Coronary artery (tissue), 2 donors: ENCODE measurements around the gene CHST5.
A peak's percentile ranks its signal among the peaks of the same experiment; 100 is the strongest.

Experiments
- DNase-seq: peaks from one replicate; pipeline ENCODE4 v3.0.0-alpha.2; 2017; ENCODE audit warnings: low spot score
- H3K27ac ChIP-seq, 2 donors: fragments of 200-600 bp; sonication (generic); one replicate each; pipeline ENCODE4 v1.5.1; 2016 to 2019
- H3K4me3 ChIP-seq: fragments of 200-600 bp; sonication (generic); 2 replicates; pipeline ENCODE4 v1.5.1; 2016; ENCODE audit warnings: mild to moderate bottlenecking, moderate library complexity
- TF ChIP-seq, protein P1 (sequence below): fragments of 200-600 bp; sonication (generic); IDR thresholded peaks from one replicate; pipeline ENCODE4 v1.5.1; 2019; ENCODE audit warnings: antibody characterized with exemption

The CHST5 gene

GRCh38 chr16:75565640-75566039 is 29.7 kb upstream of the CHST5 start:
- TF ChIP-seq, protein P1, sequence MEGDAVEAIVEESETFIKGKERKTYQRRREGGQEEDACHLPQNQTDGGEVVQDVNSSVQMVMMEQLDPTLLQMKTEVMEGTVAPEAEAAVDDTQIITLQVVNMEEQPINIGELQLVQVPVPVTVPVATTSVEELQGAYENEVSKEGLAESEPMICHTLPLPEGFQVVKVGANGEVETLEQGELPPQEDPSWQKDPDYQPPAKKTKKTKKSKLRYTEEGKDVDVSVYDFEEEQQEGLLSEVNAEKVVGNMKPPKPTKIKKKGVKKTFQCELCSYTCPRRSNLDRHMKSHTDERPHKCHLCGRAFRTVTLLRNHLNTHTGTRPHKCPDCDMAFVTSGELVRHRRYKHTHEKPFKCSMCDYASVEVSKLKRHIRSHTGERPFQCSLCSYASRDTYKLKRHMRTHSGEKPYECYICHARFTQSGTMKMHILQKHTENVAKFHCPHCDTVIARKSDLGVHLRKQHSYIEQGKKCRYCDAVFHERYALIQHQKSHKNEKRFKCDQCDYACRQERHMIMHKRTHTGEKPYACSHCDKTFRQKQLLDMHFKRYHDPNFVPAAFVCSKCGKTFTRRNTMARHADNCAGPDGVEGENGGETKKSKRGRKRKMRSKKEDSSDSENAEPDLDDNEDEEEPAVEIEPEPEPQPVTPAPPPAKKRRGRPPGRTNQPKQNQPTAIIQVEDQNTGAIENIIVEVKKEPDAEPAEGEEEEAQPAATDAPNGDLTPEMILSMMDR = no peak

GRCh38 chr16:75559564-75560372 is 23.9 kb upstream of the CHST5 start:
- no peak overlapping the region for H3K27ac ChIP-seq
- DNase-seq = no peak
- H3K4me3 ChIP-seq = no peak overlapping the region
- TF ChIP-seq, protein P1 = no peak

More at GRCh38 chr16:75565640-75566039, 29.7 kb upstream of the CHST5 start:
- no peak for DNase-seq
- Histone ChIP-seq H3K4me3 (peak overlapping the region; percentile 91), H3K27ac (peak overlapping the region; percentile 75 to 80)

DNA sequence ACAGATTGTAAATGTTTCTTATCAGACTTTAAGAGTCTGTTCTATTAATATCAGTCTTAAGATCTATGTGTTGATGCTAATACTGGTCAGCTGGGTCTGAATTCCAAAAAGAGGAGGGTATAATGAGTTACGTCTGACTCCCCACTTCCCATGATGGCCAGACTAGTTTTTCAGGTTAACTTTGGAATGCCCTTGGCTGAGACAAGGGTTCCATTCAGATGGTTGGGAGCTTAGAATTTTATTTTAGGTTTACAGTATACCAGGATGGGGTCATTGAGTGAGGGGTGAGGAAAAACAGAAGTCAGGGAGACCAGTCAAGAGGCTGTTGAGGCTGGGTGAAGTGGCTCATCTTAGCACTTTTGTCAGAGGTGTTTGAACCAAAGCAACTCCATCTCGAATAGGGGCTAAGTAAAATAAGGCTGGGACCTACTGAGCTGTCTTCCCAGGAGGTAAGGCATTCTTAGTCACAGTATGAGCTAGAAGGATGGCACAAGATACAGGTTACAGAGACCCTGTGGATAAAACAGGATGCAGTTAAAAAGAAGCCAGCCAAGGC is 23.0 kb upstream of the CHST5 start:
- DNase-seq = no peak
- no peak overlapping the region for H3K27ac ChIP-seq
- TF ChIP-seq, protein P1 = no peak
- no peak overlapping the region for H3K4me3 ChIP-seq

- H3K27ac ChIP-seq = peak overlapping the region; percentile 65 to 84
- TF ChIP-seq, protein P1 = no peak
- peak overlapping the region; percentile 85 for H3K4me3 ChIP-seq
- no peak for DNase-seq
Measured at GRCh38 chr16:75556431-75556950, 20.6 kb upstream of the CHST5 start.

DNA sequence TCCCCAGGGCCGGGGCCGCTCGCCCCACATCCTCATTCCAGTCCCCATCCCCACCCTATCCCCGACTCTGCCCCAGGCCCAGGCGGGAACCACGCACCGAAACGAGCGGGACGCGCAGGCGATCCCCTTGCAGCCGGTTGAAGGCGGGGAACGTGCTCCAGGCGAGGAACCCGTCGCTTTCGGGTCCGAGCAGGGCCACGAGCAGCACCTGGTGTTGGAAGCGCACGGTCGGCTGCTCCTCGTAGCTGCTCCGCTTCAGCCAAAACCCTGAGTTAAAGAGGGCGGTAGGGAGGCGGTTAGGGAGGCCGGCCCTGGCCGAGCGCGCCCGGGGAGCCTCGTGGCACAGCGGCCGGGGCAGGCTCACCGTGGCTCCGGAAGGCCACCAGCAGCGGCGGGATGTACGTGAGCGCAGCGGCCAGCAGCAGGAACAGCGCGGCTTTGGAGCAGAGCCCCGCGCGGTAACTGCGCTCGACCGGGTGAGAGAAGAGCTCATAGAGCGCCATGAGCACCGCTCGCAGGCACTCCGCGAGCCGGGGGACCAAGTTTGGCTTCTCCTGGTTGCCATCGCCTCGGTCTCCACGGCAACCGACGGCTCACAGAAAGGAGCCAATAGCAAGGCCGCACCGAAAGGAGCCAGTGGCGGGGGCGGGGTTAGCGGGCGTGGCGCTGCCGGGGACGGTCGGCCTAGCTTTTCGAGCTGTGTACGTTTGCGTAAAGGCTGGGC is 20.0 kb upstream of the CHST5 start, which contains the start of gene TMEM231:
TMEM231 (minus strand) TSS at position 546 of the 724 bp plus-strand sequence; CDS start at position 503, 43 bp downstream.
- DNase-seq = peak; percentile 98

GRCh38 chr16:75555213-75555706 is 19.4 kb upstream of the CHST5 start:
- peak; percentile 85 for DNase-seq
- Histone ChIP-seq H3K4me3 (peak overlapping the region; percentile 85), H3K27ac (peak overlapping the region; percentile 64 to 84)
- TF ChIP-seq, protein P1 = no peak

More for the DNA sequence above, 20.0 kb upstream of the CHST5 start, which contains the start of gene TMEM231:
- H3K27ac ChIP-seq = peak within 1 kb of the TSS; percentile 65 to 84
- TF ChIP-seq, protein P1 = no peak
- peak within 1 kb of the TSS; percentile 85 for H3K4me3 ChIP-seq
